Hindlimb muscle (tissue), 1 donor: ENCODE data around the gene GALE. TPM values are rescaled to one million over a fixed set of nuclear protein-coding genes. Genes with fewer than 3 reads are reported as not detected.

Experiments used
- DNase-seq: peaks from one replicate; pipeline ENCODE4 v3.0.0-alpha.2; 2013
- polyA plus RNA-seq: library from polyadenylated mRNA; unstranded; fragments of 120-200 nt; gene quantifications from one replicate; pipeline ENCODE4 v1.2.1, GENCODE V29; 2013; ENCODE audit not compliant: insufficient read length

Gene GALE
- polyA plus RNA-seq, 1 donor, result 26.9 TPM

DNA sequence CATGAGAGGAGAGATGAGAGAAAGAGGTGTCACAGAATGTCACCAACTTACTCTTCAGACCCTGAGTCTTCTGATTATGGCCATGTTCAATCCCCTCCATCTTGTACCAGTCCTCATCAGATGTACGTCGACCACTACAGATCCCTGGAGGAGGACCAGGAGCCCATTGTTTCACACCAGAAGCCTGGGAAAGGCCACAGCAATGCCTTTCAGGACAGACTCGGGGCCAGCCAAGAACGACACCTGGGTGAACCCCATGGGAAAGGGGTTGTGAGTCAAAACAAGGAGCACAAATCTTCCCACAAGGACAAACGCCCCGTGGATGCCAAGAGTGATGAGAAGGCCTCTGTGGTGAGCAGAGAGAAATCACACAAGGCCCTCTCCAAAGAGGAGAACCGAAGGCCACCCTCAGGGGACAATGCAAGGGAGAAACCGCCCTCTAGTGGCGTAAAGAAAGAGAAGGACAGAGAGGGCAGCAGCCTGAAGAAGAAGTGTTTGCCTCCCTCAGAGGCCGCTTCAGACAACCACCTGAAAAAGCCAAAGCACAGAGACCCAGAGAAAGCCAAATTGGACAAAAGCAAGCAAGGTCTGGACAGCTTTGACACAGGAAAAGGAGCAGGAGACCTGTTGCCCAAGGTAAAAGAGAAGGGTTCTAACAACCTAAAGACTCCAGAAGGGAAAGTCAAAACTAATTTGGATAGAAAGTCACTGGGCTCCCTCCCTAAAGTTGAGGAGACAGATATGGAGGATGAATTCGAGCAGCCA lies 49.3 kb downstream of the GALE start:
- DNase-seq, result no peak

DNA sequence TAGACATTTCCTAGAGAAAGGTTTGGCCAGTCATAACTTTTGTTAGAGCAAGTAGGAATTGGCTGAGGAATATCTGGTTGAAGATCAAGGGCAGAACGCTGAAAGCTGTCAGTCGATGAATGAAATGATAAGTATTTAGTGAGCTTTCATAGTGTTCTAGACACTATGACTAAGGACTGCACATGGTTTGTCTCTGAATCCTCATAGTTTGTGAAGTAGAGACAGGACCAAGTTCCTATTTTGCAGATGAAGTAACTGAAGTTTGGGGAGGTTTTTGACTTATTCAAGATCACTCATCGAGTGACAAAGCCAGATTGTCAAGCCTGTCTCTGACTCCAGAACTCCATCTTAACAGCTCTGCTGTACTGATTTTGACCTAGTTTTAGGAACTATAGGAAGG lies 52.5 kb downstream of the GALE start:
- DNase-seq, result no peak

Other genes starting within 250 kb of the GALE start
- 55.0 TPM for gene ID3, start 241.3 kb downstream of the GALE start, polyA plus RNA-seq
- 2,860 TPM for gene RPL11, start 108.9 kb downstream of the GALE start, polyA plus RNA-seq
- gene ELOA, start 57.3 kb downstream of the GALE start, polyA plus RNA-seq, result 33.6 TPM
- gene PITHD1, start 22.3 kb downstream of the GALE start, polyA plus RNA-seq, result 35.8 TPM
- gene LYPLA2, start 9.6 kb downstream of the GALE start, polyA plus RNA-seq, result 32.3 TPM
- gene HMGCL, start 24.7 kb upstream of the GALE start, polyA plus RNA-seq, result 25.5 TPM
- gene FUCA1, start 67.5 kb upstream of the GALE start, polyA plus RNA-seq, result 12.9 TPM
- gene CNR2, start 112.6 kb upstream of the GALE start, polyA plus RNA-seq, result 0.05 TPM
- gene PNRC2, start 159.1 kb upstream of the GALE start, polyA plus RNA-seq, result 101 TPM
- gene SRSF10, start 179.6 kb upstream of the GALE start, polyA plus RNA-seq, result 113 TPM